Caki2 (cell line): ENCODE results near the gene LYRM7. TPM values are rescaled to one million over a fixed set of nuclear protein-coding genes. Genes with fewer than 3 reads are reported as not detected.
A peak's percentile ranks its signal among the peaks of the same experiment; 100 is the strongest.
"Not testable (repeated sequence)": the region's sequence is repeated elsewhere in the genome, so short reads cannot be mapped to it uniquely, and the experiment has no call there.

Experiments used
- DNase-seq: peaks from one replicate; pipeline ENCODE4 v3.0.0-alpha.2; 2015; ENCODE audit warnings: low read depth
- in situ Hi-C: cut with HindIII; loops from 2 replicates; pipeline ENCODE4 v1.10.0; 2016; ENCODE audit warnings: low sequenced_read_pairs, low pct_unique_long_range_greater_than_20kb, mixed read lengths
- total RNA-seq: library from RNA; depleted of rRNA; stranded (reverse); fragments of >200 nt; shearing (Covaris generic); gene quantifications from 2 replicates; pipeline ENCODE4 v1.2.3, GENCODE V29; 2014; ENCODE audit warnings: low replicate concordance; rRNA removed

LYRM7 gene
- total RNA-seq, 1 experiment from 2014 or later: 4.5 TPM

DNA sequence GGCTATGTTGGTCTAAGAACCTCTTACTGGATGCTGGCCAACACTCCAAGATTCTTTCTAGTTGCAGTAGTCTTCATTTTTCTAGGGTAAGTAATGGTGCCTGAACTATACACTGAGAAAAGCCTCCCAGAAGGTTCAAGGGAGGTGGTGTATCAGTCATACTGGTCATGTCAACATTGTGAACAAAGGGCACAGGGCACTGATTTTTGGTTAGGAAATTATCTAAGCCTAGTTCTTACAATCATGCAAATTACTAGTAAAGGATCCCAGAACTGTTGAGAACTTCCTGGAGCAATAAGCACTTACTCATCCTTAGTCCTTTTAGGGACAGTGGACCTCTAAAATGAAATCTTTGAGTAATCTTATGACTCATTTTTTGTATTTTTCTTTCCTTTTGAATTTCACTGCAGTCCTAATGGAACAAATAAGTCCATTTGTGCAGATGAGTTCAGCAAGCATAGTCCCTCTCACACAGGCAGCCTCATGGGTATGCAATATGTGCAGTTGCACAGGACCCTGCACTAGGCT lies 72.0 kb downstream of the LYRM7 start:
- DNase-seq: peak; percentile 77
- in situ Hi-C loops: no loop called here

- DNase-seq: no peak
- in situ Hi-C loops: no loop called here
These were observed 74.6 kb downstream of the LYRM7 start for GRCh38 chr5:131245312-131245711.

- in situ Hi-C loops: no loop called here
- DNase-seq: no peak
These were observed 75.2 kb downstream of the LYRM7 start for GRCh38 chr5:131245948-131246347.

DNA sequence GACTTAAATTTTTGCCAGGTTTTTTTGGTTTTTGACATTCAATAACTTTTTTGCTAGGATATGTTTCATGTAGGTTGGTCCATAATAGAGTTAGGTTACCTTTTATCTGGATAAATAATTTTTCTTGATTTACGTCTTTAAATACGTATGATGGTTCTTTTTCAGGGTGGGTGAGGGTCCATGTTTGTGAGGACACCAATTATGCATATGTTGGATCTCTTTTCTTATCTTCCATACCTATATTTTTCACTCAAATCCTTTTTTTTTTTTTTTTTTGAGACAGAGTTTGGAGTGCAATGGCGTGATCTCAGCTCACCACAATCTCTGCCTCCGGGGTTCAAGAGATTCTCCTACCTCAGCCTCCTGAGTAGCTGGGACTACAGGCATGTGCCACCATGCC lies 75.8 kb downstream of the LYRM7 start:
- DNase-seq: peak; percentile 19
- in situ Hi-C loops: no loop called here

GRCh38 chr5:131250751-131251475 lies 80.2 kb downstream of the LYRM7 start:
- DNase-seq: no peak
- in situ Hi-C loops: no loop called here

DNA sequence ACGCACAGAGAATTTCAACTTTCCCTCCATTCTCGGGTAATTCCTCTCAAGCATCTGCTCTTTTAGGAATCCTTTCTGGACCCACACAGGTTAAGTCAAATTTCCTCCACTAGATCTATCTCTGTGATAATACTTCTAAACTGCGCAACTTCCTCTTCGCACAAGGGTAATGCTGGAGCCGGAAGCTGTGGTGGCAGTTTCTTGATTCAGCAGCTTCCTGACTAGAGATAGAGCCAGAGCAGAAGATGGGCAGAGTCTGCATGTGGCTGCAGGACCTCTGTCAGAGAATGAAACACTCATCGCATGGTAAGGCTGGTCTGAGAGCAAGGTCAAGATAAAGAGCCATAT lies 82.1 kb downstream of the LYRM7 start:
- in situ Hi-C loops: no loop called here

GRCh38 chr5:131254025-131254424 lies 83.3 kb downstream of the LYRM7 start:
- DNase-seq, in situ Hi-C loops: not testable (repeated sequence)

More for the DNA sequence above, 82.1 kb downstream of the LYRM7 start:
- no peak for DNase-seq

- DNase-seq: no peak
- in situ Hi-C loops: no loop called here
These were observed 84.0 kb downstream of the LYRM7 start for GRCh38 chr5:131254741-131255140.

Other genes with a start within 250 kb of the LYRM7 start
- 195 TPM in 2 replicates for gene HINT1, start 5.7 kb upstream of the LYRM7 start, total RNA-seq
- gene CDC42SE2, start 93.1 kb downstream of the LYRM7 start, total RNA-seq: 40.5 and 61.6 TPM in 2 replicates